ACHN (cell line): ENCODE data around the gene GLRA3.
"Not testable (repeated sequence)": the region's sequence is repeated elsewhere in the genome, so short reads cannot be mapped to it uniquely, and the experiment has no call there.

Experiments used
- DNase-seq: peaks from one replicate; pipeline ENCODE4 v3.0.0-alpha.2; 2015
- in situ Hi-C: cut with HindIII; loops from 2 replicates; pipeline ENCODE4 v1.10.0; 2017; ENCODE audit warnings: low sequenced_read_pairs, low pct_ligation_motif_present, low pct_unique_long_range_greater_than_20kb

Gene GLRA3

GRCh38 chr4:174739576-174739975 lies 89.5 kb downstream of the GLRA3 start:
- DNase-seq, result no peak
- in situ Hi-C loops, result no loop called here

GRCh38 chr4:174734181-174734580 lies 94.9 kb downstream of the GLRA3 start:
- DNase-seq, result no peak
- in situ Hi-C loops, result no loop called here

GRCh38 chr4:174717828-174718227 lies 111.2 kb downstream of the GLRA3 start:
- in situ Hi-C loops, result no loop called here
- DNase-seq, result no peak

GRCh38 chr4:174716986-174717770 lies 111.9 kb downstream of the GLRA3 start:
- in situ Hi-C loops, result no loop called here
- DNase-seq, result no peak

GRCh38 chr4:174714393-174715211 lies 114.4 kb downstream of the GLRA3 start:
- DNase-seq, result peak; percentile 57
- in situ Hi-C loops, result no loop called here

GRCh38 chr4:174713821-174714220 lies 115.2 kb downstream of the GLRA3 start:
- no peak for DNase-seq
- in situ Hi-C loops, result no loop called here

- in situ Hi-C loops, result no loop called here
- no peak for DNase-seq
Measured at GRCh38 chr4:174713181-174713580, 115.9 kb downstream of the GLRA3 start.

GRCh38 chr4:174709526-174709925 lies 119.5 kb downstream of the GLRA3 start:
- in situ Hi-C loops, result no loop called here
- DNase-seq, result no peak

GRCh38 chr4:174708381-174708780 lies 120.7 kb downstream of the GLRA3 start:
- in situ Hi-C loops, result no loop called here
- no peak for DNase-seq

- in situ Hi-C loops, result no loop called here
- no peak for DNase-seq
Measured at GRCh38 chr4:174707902-174708301, 121.1 kb downstream of the GLRA3 start.

GRCh38 chr4:174707051-174707676 lies 121.9 kb downstream of the GLRA3 start:
- in situ Hi-C loops, result no loop called here
- no peak for DNase-seq

- DNase-seq, result no peak
- in situ Hi-C loops, result no loop called here
Measured at GRCh38 chr4:174702979-174703478, 126.0 kb downstream of the GLRA3 start.

- no peak for DNase-seq
- in situ Hi-C loops, result no loop called here
Measured at GRCh38 chr4:174699654-174700053, 129.4 kb downstream of the GLRA3 start.

GRCh38 chr4:174697896-174698295 lies 131.2 kb downstream of the GLRA3 start:
- in situ Hi-C loops, result no loop called here
- DNase-seq, result no peak

- in situ Hi-C loops, result no loop called here
- no peak for DNase-seq
Measured at GRCh38 chr4:174697202-174697601, 131.8 kb downstream of the GLRA3 start.

GRCh38 chr4:174696657-174697056 lies 132.4 kb downstream of the GLRA3 start:
- in situ Hi-C loops, result no loop called here
- no peak for DNase-seq

- not testable (repeated sequence) for DNase-seq
Measured at GRCh38 chr4:174691876-174692275, 137.2 kb downstream of the GLRA3 start.

GRCh38 chr4:174690665-174691064 lies 138.4 kb downstream of the GLRA3 start:
- in situ Hi-C loops, result no loop called here
- no peak for DNase-seq

More at GRCh38 chr4:174691876-174692275, 137.2 kb downstream of the GLRA3 start:
- in situ Hi-C loops, result not testable (repeated sequence)

GRCh38 chr4:174689618-174690017 lies 139.4 kb downstream of the GLRA3 start:
- in situ Hi-C loops, result no loop called here
- no peak for DNase-seq
